Neural cell (in vitro differentiated cells): Measurements from ENCODE around the gene RALB.

Source experiments
- EZH2 ChIP-seq: fragments of 200-600, 300-800 bp; shearing (Covaris generic), sonication (generic); IDR thresholded peaks from 2 replicates; pipeline ENCODE4 v1.6.1; 2014; ENCODE audit warnings: antibody characterized with exemption, low read length, borderline replicate concordance, mild to moderate bottlenecking; ENCODE audit not compliant: insufficient read depth, poor library complexity, severe bottlenecking
- POLR2AphosphoS5 ChIP-seq: IDR thresholded peaks from 2 replicates; pipeline ENCODE4 v1.6.1; 2012
- RAD21 ChIP-seq: fragments of 450-650 bp; conservative IDR thresholded peaks from 2 replicates; pipeline ENCODE4 v1.6.1; 2014; ENCODE audit warnings: antibody characterized with exemption, mild to moderate bottlenecking, moderate library complexity
- TAF1 ChIP-seq: IDR thresholded peaks from 2 replicates; pipeline ENCODE4 v1.6.1; 2012; ENCODE audit warnings: low read depth
- TF ChIP-seq, protein P1 (sequence below): fragments of 450-650 bp; IDR thresholded peaks from 2 replicates; pipeline ENCODE4 v1.5.1; 2014; ENCODE audit warnings: antibody characterized with exemption, mild to moderate bottlenecking, moderate library complexity; ENCODE audit not compliant: poor library complexity, severe bottlenecking
- TF ChIP-seq, protein P2 (sequence below): IDR thresholded peaks from 2 replicates; pipeline ENCODE4 v1.6.1; 2012; ENCODE audit warnings: borderline replicate concordance

DNA sequence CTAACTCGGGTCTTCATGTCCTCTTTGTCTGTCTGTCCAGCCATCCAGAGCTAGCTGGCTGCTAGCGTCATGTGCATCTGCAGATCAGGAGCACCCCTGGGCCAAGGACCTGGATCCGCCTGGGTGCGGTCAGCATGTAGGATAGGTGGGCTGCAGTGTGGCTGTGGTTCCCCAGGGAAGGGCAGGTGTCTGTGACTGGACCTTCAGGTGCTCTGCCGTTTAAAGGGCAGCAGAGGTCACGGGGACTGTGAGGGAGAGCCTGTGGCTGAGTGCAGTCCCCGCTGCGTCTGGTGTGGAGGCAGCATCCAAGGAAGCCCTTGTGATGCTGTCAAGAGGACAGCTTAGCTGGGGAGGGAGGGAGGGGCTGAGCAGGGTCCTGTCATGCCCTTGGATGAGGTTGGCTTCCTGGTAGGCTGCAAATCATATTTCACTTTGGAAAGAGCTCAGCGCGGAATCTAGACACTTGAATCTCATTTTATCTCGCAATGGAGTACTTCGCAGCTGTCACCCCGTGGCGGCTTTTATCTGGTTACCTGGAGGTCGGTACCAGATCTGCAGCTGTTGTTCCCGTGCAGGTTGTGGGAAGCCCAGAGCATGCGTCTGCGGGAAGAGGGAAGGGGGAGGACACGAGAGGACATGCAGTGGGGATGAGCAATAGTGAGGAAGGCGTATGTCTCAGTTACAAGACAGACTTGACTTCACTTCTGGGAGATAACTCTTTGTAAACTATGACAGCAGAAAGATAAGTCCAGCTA lies 5.9 kb upstream of the RALB start:
- TF ChIP-seq, protein P1, sequence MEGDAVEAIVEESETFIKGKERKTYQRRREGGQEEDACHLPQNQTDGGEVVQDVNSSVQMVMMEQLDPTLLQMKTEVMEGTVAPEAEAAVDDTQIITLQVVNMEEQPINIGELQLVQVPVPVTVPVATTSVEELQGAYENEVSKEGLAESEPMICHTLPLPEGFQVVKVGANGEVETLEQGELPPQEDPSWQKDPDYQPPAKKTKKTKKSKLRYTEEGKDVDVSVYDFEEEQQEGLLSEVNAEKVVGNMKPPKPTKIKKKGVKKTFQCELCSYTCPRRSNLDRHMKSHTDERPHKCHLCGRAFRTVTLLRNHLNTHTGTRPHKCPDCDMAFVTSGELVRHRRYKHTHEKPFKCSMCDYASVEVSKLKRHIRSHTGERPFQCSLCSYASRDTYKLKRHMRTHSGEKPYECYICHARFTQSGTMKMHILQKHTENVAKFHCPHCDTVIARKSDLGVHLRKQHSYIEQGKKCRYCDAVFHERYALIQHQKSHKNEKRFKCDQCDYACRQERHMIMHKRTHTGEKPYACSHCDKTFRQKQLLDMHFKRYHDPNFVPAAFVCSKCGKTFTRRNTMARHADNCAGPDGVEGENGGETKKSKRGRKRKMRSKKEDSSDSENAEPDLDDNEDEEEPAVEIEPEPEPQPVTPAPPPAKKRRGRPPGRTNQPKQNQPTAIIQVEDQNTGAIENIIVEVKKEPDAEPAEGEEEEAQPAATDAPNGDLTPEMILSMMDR = no peak
- no peak for TF ChIP-seq POLR2AphosphoS5
- no peak for TF ChIP-seq EZH2
- TF ChIP-seq TAF1 = no peak
- no peak for TF ChIP-seq RAD21
- TF ChIP-seq, protein P2, sequence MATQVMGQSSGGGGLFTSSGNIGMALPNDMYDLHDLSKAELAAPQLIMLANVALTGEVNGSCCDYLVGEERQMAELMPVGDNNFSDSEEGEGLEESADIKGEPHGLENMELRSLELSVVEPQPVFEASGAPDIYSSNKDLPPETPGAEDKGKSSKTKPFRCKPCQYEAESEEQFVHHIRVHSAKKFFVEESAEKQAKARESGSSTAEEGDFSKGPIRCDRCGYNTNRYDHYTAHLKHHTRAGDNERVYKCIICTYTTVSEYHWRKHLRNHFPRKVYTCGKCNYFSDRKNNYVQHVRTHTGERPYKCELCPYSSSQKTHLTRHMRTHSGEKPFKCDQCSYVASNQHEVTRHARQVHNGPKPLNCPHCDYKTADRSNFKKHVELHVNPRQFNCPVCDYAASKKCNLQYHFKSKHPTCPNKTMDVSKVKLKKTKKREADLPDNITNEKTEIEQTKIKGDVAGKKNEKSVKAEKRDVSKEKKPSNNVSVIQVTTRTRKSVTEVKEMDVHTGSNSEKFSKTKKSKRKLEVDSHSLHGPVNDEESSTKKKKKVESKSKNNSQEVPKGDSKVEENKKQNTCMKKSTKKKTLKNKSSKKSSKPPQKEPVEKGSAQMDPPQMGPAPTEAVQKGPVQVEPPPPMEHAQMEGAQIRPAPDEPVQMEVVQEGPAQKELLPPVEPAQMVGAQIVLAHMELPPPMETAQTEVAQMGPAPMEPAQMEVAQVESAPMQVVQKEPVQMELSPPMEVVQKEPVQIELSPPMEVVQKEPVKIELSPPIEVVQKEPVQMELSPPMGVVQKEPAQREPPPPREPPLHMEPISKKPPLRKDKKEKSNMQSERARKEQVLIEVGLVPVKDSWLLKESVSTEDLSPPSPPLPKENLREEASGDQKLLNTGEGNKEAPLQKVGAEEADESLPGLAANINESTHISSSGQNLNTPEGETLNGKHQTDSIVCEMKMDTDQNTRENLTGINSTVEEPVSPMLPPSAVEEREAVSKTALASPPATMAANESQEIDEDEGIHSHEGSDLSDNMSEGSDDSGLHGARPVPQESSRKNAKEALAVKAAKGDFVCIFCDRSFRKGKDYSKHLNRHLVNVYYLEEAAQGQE = no peak
